Activated naive CD4-positive, alpha-beta T cell treated with anti-CD3 and anti-CD28 coated beads for 36 hours (primary cell): ENCODE measurements around the gene SLC12A9. TPM values are rescaled to one million over a fixed set of nuclear protein-coding genes. Genes with fewer than 3 reads are reported as not detected.

Source experiments
- CTCF ChIA-PET: fragments of 350-600 bp; sonication (Branson Sonifier 250); formaldehyde crosslinking; loops from one replicate; lab custom pipeline; 2021; ENCODE audit warnings: antibody characterized with exemption; lab: Charles Lee
- DNase-seq: peaks from one replicate; pipeline ENCODE4 v3.0.0-alpha.2; 2020
- H3K27ac Mint-ChIP-seq: one replicate; pipeline ENCODE4 v1.8.0; 2021; ENCODE audit warnings: mild to moderate bottlenecking, mixed read lengths
- H3K27me3 Mint-ChIP-seq: one replicate; pipeline ENCODE4 v1.8.0; 2021; ENCODE audit warnings: low read depth, mixed read lengths
- H3K36me3 Mint-ChIP-seq: one replicate; pipeline ENCODE4 v1.8.0; 2021; ENCODE audit warnings: low read depth, mixed read lengths
- H3K4me1 Mint-ChIP-seq: one replicate; pipeline ENCODE4 v1.8.0; 2021; ENCODE audit warnings: low read depth, mixed read lengths
- H3K4me3 Mint-ChIP-seq: one replicate; pipeline ENCODE4 v1.8.0; 2021; ENCODE audit warnings: mild to moderate bottlenecking, moderate library complexity, mixed read lengths
- H3K9me3 Mint-ChIP-seq: one replicate; pipeline ENCODE4 v1.8.0; 2021; ENCODE audit warnings: mixed read lengths
- intact Hi-C: fragments of 100-400 bp; cut with micrococcal nuclease; formaldehyde crosslinking; loops from one replicate; pipeline ENCODE4 v1.15.1; 2023
- total RNA-seq, 2 experiments: library from RNA; stranded (reverse); gene quantifications; one replicate each; pipeline ENCODE4 v1.2.3, GENCODE V29; 2021

Gene SLC12A9
- total RNA-seq, 2 experiments from 2014 or later = 10.1 to 10.5 TPM

DNA sequence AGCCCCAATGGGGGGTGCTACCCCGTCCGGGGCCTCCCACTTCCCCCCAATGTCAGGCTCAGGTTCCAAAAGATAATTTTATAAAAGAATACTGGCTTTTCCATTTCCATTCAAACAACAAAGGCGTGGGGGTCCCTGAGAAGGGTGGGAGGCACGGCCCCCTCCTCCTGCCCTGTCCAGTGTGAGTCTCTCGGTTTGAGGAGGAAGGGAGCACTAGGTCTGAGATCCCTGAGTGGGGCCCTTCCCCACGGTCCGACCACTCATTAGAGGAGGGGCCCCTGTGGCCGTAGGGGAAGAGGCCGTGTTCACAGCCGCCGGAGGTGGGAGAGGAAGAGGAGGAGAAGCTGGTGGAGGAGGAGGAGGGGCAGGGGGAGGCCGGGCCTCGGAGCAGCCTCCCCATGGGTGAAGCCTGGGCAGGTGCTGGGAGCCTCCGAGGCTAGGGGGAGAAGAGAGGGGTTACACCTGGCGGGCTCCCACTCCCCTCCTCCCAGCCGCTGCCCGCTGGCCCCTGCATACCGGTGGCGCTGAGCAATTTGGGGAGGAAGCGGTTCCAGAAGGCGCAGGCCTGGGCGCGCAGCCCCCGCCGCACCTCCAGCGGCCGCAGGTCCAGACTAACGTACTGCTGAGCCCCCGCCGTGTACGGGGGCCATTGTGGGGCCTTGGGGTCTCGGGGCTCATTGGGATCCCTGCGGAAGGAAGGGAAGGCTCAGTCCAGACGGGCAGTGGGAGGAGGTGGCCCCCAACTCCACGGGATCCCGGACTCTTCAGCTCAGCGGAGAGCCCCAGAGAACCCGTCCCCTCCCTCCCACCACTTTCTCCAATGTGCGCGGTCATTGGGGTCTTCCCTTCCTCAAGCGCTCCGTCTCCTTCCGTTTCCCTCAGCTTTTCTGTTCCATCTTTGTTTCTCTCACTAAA is 38.4 kb downstream of the SLC12A9 start:
- H3K4me3 Mint-ChIP-seq = peak overlapping the region; percentile 85
- DNase-seq = no peak
- intact Hi-C loops = loop anchor here (10.0 kb wide), 2 partner anchors 274 to 354 kb away; partner anchors contain the start of genes FIS1 and VGF
- peaks cover 37% of the 10 kb centered on the region for H3K4me1 Mint-ChIP-seq
- H3K36me3 Mint-ChIP-seq = peaks cover 27% of the 10 kb centered on the region
- peaks cover 19% of the 10 kb centered on the region for H3K27me3 Mint-ChIP-seq
- H3K9me3 Mint-ChIP-seq = no peaks in the 10 kb centered on the region
- no peak overlapping the region for H3K27ac Mint-ChIP-seq
- CTCF ChIA-PET = interaction anchor here (0.7 to 1.4 kb wide), 4 partner anchors 14 to 313 kb away, joined by 3 to 4 read pairs (median 4); partner anchors contain the start of gene TRIM56

GRCh38 chr7:100891568-100892247 is 39.2 kb downstream of the SLC12A9 start:
- intact Hi-C loops = loop anchor here (10.0 kb wide), 2 partner anchors 273 to 353 kb away; partner anchors contain the start of genes FIS1 and VGF
- Mint-ChIP-seq H3K27ac (no peak overlapping the region), H3K27me3 (peaks cover 24% of the 10 kb centered on the region), H3K4me1 (peaks cover 37% of the 10 kb centered on the region), H3K9me3 (no peaks in the 10 kb centered on the region), H3K36me3 (peaks cover 19% of the 10 kb centered on the region), H3K4me3 (peak overlapping the region; percentile 85)
- CTCF ChIA-PET = no interaction called here
- no peak for DNase-seq

GRCh38 chr7:100892364-100893317 is 40.1 kb downstream of the SLC12A9 start:
- Mint-ChIP-seq H3K27me3 (peaks cover 28% of the 10 kb centered on the region), H3K36me3 (peaks cover 11% of the 10 kb centered on the region), H3K27ac (no peak overlapping the region), H3K9me3 (no peaks in the 10 kb centered on the region), H3K4me3 (no peak overlapping the region), H3K4me1 (peaks cover 30% of the 10 kb centered on the region)
- CTCF ChIA-PET = interaction anchor here (3.7 kb wide), 1 partner anchor 166 kb away, joined by 20 read pairs; no protein-coding TSS in a partner anchor
- intact Hi-C loops = loop anchor here (10.0 kb wide), 2 partner anchors 272 to 352 kb away; partner anchors contain the start of genes FIS1 and VGF
- DNase-seq = no peak

- H3K36me3 Mint-ChIP-seq = peaks cover 3% of the 10 kb centered on the region
- peaks cover 22% of the 10 kb centered on the region for H3K4me1 Mint-ChIP-seq
- CTCF ChIA-PET = interaction anchor here (1.7 to 3.7 kb wide), 3 partner anchors 72 to 168 kb away, joined by 6 to 20 read pairs (median 7); no protein-coding TSS in a partner anchor
- no peaks in the 10 kb centered on the region for H3K9me3 Mint-ChIP-seq
- intact Hi-C loops = loop anchor here (10.0 kb wide), 2 partner anchors 271 to 351 kb away; partner anchors contain the start of genes FIS1 and VGF
- no peak for DNase-seq
- no peak overlapping the region for H3K4me3 Mint-ChIP-seq
- H3K27ac Mint-ChIP-seq = no peak overlapping the region
- H3K27me3 Mint-ChIP-seq = peaks cover 34% of the 10 kb centered on the region
Observed at GRCh38 chr7:100893318-100893895, 40.9 kb downstream of the SLC12A9 start.

DNA sequence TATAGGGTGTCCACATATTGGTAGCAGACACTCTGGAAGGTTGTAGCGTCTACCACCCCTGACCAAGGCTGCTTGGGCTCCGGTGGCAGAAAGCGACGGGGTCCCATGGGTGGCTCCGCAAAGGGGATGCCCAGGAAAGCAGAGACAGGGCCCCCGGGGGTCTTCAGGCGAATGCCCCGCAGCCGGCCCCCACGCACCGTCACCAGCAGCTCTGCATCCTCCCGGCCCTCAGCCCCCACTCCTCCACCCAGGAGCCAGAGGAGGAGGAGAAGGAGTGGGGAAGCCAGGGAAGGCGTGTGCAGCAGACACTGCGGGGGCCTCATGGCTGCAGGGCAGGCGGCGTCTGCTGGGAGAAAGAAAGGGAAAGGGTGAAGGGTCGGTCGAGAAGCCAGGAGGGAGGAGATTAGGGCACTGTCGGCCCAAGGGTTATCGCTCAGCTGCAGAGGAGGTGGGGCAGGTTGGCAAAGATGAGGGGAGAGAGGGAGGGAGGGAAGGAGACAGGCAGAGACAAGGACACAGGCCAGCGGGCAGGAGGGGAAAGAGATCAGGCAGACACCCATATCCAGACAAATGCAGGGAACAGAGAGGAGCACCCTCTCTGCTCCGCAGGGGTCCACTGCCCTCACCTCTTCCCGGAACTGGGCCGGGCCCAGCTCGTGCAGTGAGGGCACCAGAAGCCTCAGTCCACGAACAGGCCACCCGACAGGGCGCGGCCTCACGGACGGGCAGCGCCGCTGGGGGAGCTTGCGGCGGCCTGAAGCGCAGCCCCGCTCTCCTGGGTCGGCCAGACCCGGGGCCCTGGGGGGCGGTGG is 41.6 kb downstream of the SLC12A9 start:
- Mint-ChIP-seq H3K36me3 (no peaks in the 10 kb centered on the region), H3K9me3 (no peaks in the 10 kb centered on the region), H3K4me3 (peak overlapping the region; percentile 15), H3K4me1 (peaks cover 19% of the 10 kb centered on the region), H3K27me3 (peaks cover 34% of the 10 kb centered on the region), H3K27ac (no peak overlapping the region)
- CTCF ChIA-PET = interaction anchor here (1.7 to 3.7 kb wide), 3 partner anchors 71 to 167 kb away, joined by 6 to 20 read pairs (median 7); no protein-coding TSS in a partner anchor
- no peak for DNase-seq
- intact Hi-C loops = loop anchor here (1.0 to 10.0 kb wide), 3 partner anchors 183 to 351 kb away; partner anchors contain the start of genes FIS1 and VGF

DNA sequence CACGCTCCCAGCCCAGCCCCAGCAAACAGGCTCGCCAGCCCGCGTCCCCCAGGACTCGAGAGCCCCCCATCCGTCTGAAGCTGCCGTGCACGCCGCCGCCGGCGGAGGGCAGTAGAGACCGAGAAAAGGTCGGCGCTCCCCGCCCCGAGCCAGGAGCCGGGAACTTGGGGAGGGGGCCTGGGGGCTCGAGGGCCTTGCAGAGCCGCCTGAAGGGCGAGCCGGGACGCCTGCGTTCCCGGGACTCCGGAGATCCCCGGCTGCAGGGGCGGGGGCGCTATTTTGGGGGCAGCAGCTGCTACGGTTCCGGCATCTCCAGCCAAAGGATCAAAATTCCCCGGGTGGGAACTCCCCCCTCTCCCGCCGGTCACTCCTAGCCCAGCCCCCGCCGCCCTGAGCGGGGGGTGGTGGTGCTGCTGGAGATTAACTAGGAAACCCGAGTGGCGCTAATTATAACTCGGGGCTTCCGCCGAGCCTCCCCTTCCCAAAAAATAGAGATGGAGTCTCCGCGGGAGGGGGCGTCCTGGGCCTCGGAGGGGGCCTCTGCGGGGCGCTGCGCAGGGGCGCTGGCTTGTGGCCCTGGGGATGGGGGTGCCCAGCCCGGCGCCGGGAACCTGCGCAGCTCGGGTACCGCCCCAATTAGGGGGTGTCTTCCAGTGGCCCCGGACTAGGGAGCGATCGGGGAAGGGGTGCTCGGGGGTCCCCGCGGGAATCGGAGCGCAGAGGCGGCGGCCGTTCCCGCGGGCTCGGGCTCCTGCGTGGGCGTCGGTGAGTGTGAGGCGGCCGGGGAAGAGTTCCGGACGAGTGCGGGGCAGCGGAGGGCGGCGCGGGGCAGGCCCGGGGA is 42.6 kb downstream of the SLC12A9 start:
- no peak overlapping the region for H3K4me3 Mint-ChIP-seq

GRCh38 chr7:100895701-100895955 is 43.1 kb downstream of the SLC12A9 start, which contains the start of gene ACHE:
ACHE (minus strand) TSS chr7:100895888; CDS start chr7:100894232, 1,656 bp downstream.
- peaks cover 14% of the 10 kb centered on the region for H3K4me1 Mint-ChIP-seq
- no peaks in the 10 kb centered on the region for H3K9me3 Mint-ChIP-seq
- intact Hi-C loops = loop anchor here (1.0 to 10.0 kb wide), 4 partner anchors 71 to 349 kb away; partner anchors contain the start of genes FIS1 and VGF
- H3K27ac Mint-ChIP-seq = no peak within 1 kb of the TSS
- no peaks in the 10 kb centered on the region for H3K36me3 Mint-ChIP-seq
- no peak for DNase-seq
- H3K4me3 Mint-ChIP-seq = peak within 1 kb of the TSS; percentile 59
- H3K27me3 Mint-ChIP-seq = peaks cover 37% of the 10 kb centered on the region
- CTCF ChIA-PET = interaction anchor here (3.7 kb wide), 1 partner anchor 163 kb away, joined by 20 read pairs; no protein-coding TSS in a partner anchor

More for the DNA sequence above, 42.6 kb downstream of the SLC12A9 start:
- intact Hi-C loops = loop anchor here (1.0 to 10.0 kb wide), 5 partner anchors 71 to 350 kb away; partner anchors contain the start of genes FIS1 and VGF
- peaks cover 19% of the 10 kb centered on the region for H3K4me1 Mint-ChIP-seq
- peaks cover 36% of the 10 kb centered on the region for H3K27me3 Mint-ChIP-seq
- no peaks in the 10 kb centered on the region for H3K36me3 Mint-ChIP-seq
- peak; percentile 47 for DNase-seq
- H3K9me3 Mint-ChIP-seq = no peaks in the 10 kb centered on the region
- H3K27ac Mint-ChIP-seq = no peak overlapping the region
- CTCF ChIA-PET = interaction anchor here (0.6 to 3.7 kb wide), 4 partner anchors 70 to 1530 kb away, joined by 3 to 20 read pairs (median 6); no protein-coding TSS in a partner anchor

- peaks cover 12% of the 10 kb centered on the region for H3K4me1 Mint-ChIP-seq
- CTCF ChIA-PET = interaction anchor here (0.6 to 3.7 kb wide), 2 partner anchors 158 to 163 kb away, joined by 4 to 20 read pairs; no protein-coding TSS in a partner anchor
- no peaks in the 10 kb centered on the region for H3K9me3 Mint-ChIP-seq
- peak overlapping the region; percentile 59 for H3K4me3 Mint-ChIP-seq
- no peaks in the 10 kb centered on the region for H3K36me3 Mint-ChIP-seq
- H3K27me3 Mint-ChIP-seq = peaks cover 42% of the 10 kb centered on the region
- intact Hi-C loops = loop anchor here (1.0 to 10.0 kb wide), 4 partner anchors 70 to 349 kb away; partner anchors contain the start of genes FIS1 and VGF
- H3K27ac Mint-ChIP-seq = no peak overlapping the region
- DNase-seq = no peak
Observed at GRCh38 chr7:100895956-100896731, 43.6 kb downstream of the SLC12A9 start.
